Body of pancreas (tissue), 4 donors: ENCODE data around the gene MGMT.

Source experiments
- CTCF ChIP-seq, 7 experiments: fragments of 450-650 bp in 4 of 7; fragments of 200-600 bp in 3 of 7; sonication (generic) in 3 of 7; IDR thresholded peaks; one replicate each; pipeline ENCODE4 v1.5.1; 2016 to 2019; ENCODE audit warnings: antibody characterized with exemption in 7 of 7
- POLR2A ChIP-seq, 3 donors: fragments of 450-650 bp; IDR thresholded peaks; one replicate each; pipeline ENCODE4 v1.6.1; 2016; ENCODE audit warnings: antibody characterized with exemption in 3 of 3, mild to moderate bottlenecking in 2 of 3

GRCh38 chr10:129530581-129530980 lies 63.5 kb downstream of the MGMT start:
- TF ChIP-seq CTCF (IDR thresholded peaks at IDR 0.05) (no peak), POLR2A (IDR thresholded peaks at IDR 0.05) (no peak)
